DMS114 treated with DMSO at 0.1 percent for 48 hours (cell line): ENCODE measurements around the gene CNGA3.
"Not testable (repeated sequence)": the region's sequence is repeated elsewhere in the genome, so short reads cannot be mapped to it uniquely, and the experiment has no call there.

ENCODE experiments used
- DNase-seq: peaks from one replicate; lab custom pipeline; 2025; ENCODE audit not compliant: unreplicated experiment; lab: John Stamatoyannopoulos, UW

CNGA3 gene

DNA sequence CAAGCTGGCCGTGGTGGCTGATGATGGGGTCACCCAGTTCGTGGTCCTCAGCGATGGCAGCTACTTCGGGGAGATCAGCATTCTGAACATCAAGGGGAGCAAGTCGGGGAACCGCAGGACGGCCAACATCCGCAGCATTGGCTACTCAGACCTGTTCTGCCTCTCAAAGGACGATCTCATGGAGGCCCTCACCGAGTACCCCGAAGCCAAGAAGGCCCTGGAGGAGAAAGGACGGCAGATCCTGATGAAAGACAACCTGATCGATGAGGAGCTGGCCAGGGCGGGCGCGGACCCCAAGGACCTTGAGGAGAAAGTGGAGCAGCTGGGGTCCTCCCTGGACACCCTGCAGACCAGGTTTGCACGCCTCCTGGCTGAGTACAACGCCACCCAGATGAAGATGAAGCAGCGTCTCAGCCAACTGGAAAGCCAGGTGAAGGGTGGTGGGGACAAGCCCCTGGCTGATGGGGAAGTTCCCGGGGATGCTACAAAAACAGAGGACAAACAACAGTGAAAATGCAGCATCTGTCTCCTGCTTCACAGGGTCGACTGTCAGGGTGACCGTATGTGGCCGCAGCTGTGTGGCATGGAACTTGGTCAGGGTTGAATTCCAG lies 50.6 kb downstream of the CNGA3 start:
- DNase-seq, result no peak

DNA sequence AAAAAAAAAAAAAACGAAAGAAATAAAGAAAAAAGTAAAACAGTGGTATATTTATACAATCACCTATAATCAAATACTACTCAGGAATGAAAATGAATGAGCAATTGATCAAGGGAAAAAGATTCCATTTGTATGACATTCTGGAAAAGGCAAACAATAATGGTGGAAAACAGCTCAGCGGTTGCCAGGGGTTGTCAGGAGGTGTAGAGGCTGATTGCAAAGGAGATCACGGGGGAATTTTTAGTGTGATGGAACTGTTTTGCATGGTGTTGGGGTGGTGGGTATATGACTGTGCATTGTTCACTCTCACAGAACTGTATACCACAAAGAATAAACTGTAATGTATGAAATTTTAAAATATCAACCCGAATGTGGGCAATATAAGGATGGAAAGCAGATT lies 52.9 kb downstream of the CNGA3 start:
- DNase-seq, result no peak

DNA sequence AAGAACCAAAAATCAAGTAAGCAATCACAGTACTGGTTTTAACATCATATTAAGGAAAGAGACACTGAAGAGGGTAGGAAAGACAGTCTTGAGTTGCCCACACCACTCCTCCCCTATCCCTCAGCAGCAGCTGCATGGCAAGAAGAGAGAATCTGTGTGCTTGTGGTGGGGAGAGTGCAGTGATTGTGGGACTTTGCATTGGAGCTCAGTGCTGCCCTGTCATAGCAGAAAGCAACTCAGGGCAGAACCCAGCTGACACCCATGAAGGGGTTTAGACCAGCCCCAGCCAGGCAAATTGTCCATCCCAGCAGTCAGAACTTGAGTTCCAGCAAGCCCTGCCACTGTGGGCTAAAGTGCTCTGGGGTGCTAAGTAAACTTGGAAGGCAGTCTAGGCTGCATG lies 57.6 kb downstream of the CNGA3 start:
- DNase-seq, result no peak

DNA sequence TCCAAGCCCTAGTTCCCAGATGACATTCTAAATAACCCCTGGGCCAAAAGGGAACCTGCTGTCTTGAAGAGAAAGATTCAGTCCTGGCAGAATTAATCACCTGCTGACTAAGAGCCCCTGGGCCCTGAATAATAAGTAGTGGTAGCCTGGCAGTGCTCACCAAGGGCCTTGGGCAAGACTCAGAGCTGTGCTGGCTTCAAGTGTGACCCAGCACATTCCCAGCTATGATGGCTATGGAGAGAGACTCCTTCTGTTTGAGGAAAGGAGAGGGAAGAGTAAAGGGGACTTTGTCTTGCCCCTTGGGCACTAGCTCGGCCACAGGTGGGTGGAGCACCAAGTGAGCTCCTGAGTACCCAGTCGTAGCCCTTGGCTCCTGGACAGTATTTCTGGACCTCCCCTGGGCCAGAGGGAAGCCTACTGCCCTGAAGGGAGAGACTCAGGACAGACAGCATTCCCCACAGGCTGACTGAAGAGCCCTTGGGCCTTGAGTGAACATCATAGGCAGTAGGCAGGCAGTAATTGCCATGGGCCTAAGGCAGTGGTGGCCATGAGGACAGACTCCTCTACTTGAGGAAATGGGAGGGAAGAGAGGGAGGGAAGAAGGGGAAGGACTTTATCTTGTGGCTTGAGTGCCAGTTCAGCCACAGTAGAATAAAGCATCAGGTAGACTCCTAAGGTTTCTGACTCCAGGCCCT lies 58.4 kb downstream of the CNGA3 start:
- DNase-seq, result no peak

DNA sequence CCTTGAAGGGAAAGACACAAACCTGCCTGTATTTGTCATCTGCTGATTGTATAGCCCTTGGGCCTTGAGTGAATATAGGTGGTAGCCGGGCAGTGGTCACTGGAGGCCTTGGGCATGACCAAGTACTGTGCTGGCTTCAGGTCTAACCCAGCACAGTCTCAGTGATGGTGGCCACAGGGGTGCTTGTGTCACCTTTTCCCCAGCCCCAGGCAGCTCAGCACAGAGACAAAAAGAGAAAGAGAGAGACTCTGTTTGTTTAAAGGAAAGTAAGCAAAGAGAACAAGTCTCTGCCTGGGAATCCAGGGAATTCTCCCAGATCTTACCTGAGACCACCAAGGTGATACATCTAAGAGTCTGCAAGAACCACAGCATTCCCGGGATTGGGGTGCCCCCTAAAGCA lies 59.0 kb downstream of the CNGA3 start:
- DNase-seq, result no peak

DNA sequence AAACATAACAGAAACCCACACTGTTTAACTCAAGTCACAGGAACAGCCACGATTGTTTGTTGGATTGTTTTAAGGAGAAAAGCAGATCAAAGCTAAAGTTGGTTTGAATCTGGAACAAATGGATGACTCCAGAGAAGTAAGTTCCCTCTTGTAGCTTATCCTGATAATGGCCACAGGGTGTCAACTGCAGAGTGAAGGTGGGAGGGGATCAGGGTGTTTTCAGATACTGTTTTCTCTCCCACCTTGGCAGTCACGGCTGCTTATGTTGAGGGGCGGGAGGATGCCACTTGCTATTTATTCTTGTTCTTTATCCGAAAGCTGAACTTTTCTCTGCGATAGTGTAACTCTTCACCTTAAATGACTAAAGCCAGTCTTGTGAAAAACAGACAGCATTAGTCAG lies 61.9 kb downstream of the CNGA3 start:
- DNase-seq, result no peak

DNA sequence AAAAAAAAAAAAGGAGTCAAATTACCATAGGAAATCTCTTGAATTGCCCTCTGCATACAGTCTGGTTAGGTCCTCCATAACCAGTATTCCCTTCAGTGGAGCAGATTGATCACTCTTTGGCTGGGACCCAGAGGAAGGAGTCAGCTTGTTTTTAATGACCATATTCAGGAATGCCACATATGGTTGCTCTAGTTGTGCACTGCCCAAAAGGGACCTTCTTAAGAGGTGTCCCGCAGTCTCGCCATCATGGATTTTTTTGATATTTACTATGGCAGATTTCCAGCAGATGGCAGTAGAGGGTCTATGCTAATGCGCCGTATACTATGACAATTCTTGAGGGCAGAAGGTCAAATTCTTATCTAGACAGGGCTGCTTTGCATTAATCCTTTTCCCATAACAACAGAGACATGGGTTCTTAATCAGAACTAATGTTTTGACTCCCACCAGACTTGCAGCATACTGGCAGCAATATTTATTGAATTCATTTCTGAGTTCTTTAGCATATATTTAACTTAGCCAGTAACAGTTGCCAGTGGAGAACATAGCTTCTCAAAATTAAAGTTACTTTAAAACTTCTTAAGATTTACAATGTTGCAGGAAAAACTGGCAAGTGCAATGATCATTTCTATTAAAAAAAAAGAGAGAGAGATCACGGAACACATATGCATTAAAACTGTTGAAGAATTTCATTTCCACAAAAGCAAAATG lies 66.6 kb downstream of the CNGA3 start:
- peak; percentile 5 for DNase-seq

DNA sequence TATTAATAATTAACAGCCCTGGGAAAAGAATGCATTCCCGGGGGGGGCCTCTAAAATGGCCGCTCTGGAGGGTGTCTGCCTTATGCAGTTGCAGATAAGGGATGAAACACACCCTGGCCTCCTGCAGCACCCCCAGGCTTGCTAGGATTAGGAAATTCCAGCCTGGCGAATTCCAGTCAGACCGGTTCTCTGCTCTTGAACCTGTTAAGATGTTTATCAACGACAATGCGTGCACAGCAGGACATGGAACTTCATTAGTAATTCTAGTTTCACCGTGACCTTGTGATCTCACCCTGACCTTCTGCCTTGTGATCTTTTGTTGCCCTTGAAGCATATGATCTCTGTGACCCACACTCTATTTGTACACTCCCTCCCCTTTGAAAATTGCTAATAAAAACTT lies 68.0 kb downstream of the CNGA3 start:
- DNase-seq, result not testable (repeated sequence)

DNA sequence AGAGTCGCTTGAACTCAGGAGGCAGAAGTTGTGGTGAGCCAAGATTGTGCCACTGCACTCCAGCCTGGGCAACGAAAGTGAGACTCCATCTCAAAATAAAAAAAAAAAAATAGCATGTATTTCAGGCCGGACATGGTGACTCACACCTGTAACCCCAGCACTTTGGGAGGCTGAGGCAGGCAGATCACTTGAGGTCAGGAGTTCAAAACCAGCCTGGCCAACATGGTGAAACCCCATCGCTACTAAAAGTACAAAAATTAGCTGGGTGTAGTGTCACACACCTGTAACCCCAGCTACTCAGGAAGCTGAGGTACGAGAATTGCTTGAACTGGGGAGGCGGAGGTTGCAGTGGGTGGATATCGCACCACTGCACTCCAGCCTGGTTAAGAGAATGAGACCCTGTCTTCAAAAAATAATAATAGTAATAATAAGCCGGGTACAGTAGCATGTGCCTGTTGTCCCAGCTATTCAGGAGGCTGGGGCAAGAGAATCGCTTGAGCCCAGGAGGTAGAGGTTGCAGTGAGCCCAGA lies 69.5 kb downstream of the CNGA3 start:
- not testable (repeated sequence) for DNase-seq

DNA sequence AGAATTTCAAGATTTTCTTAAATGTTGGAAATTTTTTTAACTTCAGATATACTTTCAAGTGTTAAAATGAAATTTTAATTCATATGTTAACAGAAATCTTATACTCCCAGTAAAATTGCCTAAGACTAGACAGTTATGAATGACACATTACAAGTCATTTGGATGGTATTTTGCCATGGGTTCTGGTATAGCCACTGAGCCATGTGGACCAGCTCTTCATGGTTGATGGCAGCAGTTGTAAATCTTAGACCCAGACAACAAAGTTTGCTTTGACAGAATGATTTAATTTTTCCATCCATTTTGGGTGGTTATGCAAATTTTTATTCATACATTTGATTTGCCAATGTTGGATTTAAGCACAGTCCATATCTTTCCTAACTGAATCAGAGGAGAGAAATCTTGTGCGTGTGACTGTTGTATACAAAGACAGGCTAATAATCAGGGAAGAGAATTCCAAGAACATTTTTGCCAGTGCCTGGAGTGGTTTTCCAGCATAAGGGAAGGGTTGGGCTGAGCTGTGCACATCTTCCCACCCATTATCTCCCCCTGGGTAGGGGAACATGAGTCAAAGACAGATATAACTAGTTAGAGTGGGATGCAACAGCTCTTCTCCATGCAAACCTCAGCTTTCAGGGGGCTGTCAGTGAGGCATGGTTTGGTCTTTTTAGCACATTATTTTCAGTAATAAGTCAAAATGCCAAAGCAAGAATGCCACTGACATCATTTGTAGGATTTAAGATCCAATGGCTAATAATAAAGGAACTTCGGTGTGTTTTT lies 70.3 kb downstream of the CNGA3 start:
- no peak for DNase-seq

DNA sequence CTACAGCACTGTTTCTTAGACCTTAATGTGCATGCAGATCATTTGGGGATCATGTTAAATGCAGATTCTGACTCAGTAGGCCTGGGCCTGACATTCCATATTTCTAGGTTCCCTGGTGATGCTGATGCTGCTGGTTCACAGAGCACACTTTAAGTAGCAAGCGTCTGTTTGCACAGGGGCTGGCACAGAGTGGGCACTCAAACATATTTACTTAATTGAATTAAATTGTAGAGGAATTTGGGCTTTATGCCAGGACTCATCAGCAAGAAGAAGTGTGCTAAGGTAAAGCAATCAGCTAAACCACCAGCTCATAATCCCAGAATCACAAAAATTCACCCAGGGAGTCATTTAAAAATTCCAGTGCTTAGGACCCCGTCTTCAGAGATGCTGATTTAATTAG lies 73.3 kb downstream of the CNGA3 start:
- DNase-seq, result no peak

DNA sequence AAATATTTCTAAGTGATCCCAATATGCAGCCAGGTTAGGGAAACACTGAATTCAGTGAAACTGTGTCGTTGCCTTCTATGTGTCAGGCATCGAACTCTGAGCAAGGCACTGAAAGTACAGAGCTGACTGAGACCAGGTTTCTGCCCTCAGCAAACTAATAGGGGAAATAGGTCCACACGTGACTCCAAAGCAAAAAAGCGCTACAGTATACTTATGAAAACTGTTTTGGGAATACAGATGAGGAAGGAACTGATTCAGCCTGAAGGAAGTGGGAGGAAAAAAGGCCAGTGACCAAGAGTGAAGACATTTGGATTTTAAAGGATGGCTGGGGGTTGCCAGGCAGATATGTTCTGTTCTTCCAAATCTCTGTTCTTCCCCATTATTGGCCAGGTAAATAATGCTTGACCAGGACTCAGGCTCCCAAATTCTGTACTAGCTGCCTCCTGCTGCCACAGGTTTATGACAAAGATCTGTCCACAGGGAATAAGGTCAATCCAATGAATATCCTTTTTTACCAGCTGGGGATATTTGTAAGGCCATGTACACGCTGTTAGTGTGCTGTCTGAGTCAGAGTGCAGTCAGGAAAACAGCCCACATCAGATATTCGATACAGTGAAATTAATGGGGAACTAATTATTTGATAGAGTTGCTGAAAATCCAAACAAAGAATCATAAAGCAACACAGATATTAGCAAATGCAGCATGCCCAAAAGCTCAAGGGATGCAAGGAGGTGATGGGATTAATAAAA lies 73.9 kb downstream of the CNGA3 start:
- no peak for DNase-seq

DNA sequence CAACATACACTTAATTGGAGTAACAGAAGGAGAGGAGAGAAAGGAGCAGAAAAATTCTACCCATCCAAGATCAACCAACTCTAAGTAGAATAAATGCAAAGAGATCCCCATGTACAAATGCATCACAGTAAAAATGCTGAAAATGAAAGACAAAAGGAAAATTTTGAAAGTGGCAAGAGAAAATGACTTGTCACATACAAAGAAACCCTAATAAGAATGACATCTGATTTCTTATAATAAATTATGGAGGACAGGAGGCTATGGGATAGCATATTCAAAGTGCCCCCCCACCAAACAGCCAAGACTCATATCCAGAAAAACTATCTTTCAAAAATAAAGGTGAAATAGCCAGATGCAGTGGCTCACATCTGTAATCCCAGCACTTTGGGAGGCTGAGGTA lies 76.2 kb downstream of the CNGA3 start:
- DNase-seq, result no peak

DNA sequence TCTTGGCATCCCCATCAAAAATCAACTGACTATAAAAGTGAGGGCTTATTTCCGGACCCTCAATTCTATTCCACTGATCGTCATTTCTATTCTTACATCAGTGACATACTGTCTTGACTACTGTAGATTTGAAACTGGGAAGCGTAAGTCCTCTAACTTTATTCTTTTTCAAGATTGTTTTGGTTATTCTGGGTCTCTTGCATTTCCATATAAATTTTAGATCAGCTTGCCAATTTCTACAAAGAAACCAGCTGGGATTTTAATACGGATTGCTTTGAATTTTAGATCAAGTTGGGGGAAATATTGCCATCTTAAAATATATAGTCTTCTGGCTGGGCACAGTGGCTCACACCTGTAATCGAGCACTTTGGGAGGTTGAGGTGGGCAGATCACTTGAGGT lies 80.5 kb downstream of the CNGA3 start:
- no peak for DNase-seq

DNA sequence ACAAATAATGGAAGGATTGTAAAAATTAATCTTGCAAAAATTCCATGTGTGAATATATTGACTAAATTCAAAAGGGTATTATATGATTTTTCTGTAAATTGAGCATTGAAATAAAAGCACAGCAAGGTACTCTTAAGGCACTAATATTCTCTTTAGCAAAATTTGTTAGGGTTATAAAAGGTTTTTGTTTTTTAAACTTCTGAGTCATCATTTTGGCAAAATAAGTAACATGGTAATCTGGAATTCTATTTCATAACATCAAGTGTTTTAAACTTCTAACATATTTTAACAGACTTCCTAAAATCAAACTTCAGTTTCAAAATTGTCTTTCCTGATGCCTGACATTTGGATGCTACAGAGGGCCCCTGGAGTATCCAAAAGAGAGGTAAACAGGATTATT lies 85.9 kb downstream of the CNGA3 start:
- DNase-seq, result no peak

DNA sequence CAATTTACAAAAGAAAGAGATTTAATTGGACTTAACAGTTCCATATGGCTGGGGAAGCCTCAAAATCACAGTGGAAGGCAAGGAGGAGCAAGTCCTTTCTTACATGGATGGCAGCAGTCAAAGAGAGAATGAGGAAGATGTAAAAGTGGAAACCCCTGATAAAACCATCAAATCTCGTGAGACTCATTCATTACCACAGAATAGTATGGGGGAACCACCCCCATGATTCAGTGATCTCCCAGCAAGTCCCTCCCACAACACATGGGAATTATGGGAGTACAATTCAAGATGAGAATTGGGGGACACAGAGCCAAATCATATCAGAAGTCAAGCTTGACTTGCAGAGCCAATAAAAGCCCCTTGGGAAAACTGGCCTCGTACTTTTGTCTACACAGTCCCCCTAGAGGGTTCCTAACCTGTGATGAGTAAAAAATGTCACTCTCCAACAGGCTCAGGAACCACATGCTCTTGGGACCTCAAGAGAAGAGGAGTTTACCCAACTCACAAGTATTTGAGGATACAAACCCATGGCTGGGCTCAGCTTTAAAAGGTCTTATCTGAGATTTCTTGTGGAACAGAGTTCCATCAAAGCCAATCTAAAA lies 87.2 kb downstream of the CNGA3 start:
- DNase-seq, result no peak

DNA sequence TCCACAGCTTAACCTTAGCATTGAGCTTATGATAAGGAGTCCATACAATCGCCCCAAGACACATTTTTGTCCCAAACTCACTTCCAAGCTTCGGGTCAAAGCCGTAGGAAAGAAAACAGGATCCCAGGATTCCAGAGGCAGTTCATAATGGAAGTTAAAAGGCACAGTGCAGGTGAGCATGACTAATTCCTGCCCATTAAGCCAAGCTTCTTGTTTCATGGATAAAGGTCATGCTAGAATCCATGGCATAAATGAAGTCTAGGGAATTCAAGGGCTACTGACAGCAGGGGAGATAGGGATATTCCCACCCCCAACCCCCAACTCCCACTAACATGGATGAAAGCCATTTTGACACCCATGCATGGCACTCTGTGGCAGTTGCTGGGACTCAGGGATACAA lies 88.2 kb downstream of the CNGA3 start:
- DNase-seq, result no peak

DNA sequence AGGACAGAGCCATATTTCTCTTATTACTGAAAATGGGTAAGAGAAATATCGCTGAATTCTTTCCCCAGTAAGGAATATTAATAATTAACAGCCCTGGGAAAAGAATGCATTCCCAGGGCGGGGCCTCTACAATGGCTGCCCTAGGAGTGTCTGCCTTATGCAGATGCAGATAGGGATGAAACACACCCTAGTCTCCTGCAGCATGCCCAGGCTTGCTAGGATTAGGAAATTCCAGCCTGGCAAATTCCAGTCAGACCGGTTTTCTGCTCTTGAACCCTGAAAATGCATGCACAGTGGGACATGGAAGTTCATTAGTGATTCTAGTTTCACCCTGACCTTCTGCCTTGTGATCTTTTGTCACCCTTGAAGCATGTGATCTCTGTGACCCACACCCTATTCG lies 89.4 kb downstream of the CNGA3 start:
- not testable (repeated sequence) for DNase-seq

DNA sequence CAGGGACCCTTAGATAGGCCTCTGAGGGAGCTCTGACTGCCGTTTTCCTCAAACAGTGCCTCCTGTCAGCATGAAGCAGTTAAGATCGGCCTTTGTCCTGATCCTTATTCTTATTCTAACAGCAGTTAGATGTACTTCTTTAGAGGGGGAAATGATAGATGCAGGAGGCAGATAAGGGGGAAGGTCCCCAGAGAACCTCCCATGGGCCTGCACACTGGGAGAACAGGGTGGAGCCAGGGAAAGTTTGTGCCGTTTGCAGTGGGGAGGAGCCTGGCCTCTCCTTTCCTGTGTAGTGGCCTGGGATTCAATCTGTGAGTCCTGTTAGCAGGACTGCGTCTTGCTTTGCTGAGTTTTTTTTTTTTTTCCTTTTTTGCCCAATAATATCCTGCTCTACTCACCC lies 90.5 kb downstream of the CNGA3 start:
- DNase-seq, result no peak
